Subcutaneous abdominal adipose tissue (tissue), 5 donors: Measurements from ENCODE around the gene CHD3.
A peak's percentile ranks its signal among the peaks of the same experiment; 100 is the strongest.

Experiments used
- H3K27ac ChIP-seq: one replicate; pipeline ENCODE4 v1.7.0; 2013; ENCODE audit warnings: low read depth, mild to moderate bottlenecking, inconsistent platforms, low read length, moderate library complexity
- H3K27me3 ChIP-seq, 5 donors: one replicate each; pipeline ENCODE4 v1.7.0; 2013; ENCODE audit warnings: low read length in 5 of 5, inconsistent platforms in 1 of 5; ENCODE audit not compliant: control insufficient read depth in 5 of 5, insufficient read depth in 4 of 5
- H3K36me3 ChIP-seq, 5 donors: one replicate each; pipeline ENCODE4 v1.7.0; 2013; ENCODE audit warnings: low read length in 5 of 5; ENCODE audit not compliant: control insufficient read depth in 5 of 5, insufficient read depth in 5 of 5
- H3K4me1 ChIP-seq, 5 donors: one replicate each; pipeline ENCODE4 v1.7.0; 2013; ENCODE audit warnings: low read length in 5 of 5, mild to moderate bottlenecking in 3 of 5, moderate library complexity in 1 of 5; ENCODE audit not compliant: control insufficient read depth in 5 of 5, insufficient read depth in 5 of 5
- H3K4me3 ChIP-seq, 5 donors: one replicate each; pipeline ENCODE4 v1.7.0; 2013; ENCODE audit warnings: low read length in 5 of 5, low read depth in 1 of 5
- H3K9ac ChIP-seq, 5 donors: one replicate each; pipeline ENCODE4 v1.7.0; 2013; ENCODE audit warnings: low read length in 5 of 5, mild to moderate bottlenecking in 4 of 5, moderate library complexity in 3 of 5
- H3K9me3 ChIP-seq, 5 donors: one replicate each; pipeline ENCODE4 v1.7.0; 2013; ENCODE audit warnings: low read length in 5 of 5; ENCODE audit not compliant: control insufficient read depth in 5 of 5
- donor health status: healthy.
- donor health status: healthy.
- donor health status: healthy.
- donor health status: healthy.
- donor health status: healthy.

CHD3 gene

DNA sequence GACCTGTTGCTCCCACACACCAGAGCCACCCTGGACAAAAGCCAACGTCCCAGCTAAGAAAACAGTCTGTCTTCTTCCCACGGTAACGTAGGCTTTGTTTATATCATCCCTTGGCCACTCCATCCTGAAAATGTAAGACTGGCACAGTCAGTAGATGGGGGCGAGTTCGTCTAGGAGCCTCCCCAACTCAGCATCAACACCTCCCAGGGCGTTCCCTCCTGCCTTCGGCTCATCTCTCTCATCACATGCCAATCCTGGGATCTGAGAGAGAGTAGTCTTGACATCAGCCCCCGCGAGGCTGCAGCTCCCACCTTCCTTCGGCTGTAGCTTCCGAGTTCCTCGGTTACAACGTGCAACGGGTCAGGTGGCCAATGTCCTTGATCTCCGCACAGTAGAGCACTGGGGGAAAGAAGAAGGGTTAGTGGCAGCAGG lies 26.6 kb downstream of the CHD3 start:
- H3K4me3 ChIP-seq, result peak overlapping the region; percentile 56 to 85 (median 74)
- H3K4me1 ChIP-seq, result peaks cover 2 to 20% (median 20%) of the 10 kb centered on the region in 5 donors
- H3K36me3 ChIP-seq, result peaks cover 0 to 20% (median 16%) of the 10 kb centered on the region in 5 donors
- H3K9me3 ChIP-seq, result no peaks in the 10 kb centered on the region
- peak overlapping the region in 4 of 5 donors; percentile 52 to 76 (median 61) for H3K9ac ChIP-seq
- H3K27ac ChIP-seq, result no peak overlapping the region
- no peaks in the 10 kb centered on the region for H3K27me3 ChIP-seq

DNA sequence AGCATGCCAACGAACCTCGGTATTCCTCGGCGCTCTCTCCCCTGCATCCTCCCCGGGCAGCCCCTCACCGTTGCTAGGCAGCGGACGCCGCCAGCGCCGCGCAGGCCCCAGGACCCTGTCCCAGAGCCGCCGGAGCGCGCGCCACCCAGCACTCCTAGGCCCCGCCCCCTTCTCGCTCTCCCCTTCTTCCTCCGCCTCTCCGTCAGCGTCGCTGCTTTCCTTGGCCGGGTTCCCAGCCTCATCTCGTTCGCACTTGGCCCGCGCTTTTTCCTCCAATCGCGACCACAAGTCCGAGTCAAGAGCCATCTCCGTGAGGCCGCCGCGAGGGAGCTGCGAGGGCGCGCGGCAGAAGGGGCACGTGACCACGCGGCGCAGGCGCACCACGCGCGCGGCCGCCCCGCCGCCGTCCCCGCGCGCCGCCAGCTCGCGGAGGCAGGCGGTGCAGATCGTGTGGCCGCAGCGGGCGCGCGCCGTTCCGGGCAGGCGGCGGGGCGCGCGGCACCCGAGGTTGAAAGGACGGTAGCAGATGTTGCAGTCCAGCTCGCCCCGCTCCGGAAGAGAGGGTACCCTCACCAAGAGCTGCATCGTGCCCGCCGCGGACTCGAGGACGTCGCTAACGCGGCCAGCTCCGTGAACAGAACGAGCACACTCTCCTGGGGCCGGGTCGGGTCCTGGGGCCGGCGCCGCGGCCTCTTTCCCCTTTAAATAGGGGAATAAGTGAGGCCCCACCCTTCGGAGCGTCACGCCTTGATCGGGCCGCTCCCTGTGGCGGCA lies 27.2 kb downstream of the CHD3 start, which contains the start of gene RNF227:
Gene RNF227 (minus strand): TSS at position 679 of the 774 bp plus-strand sequence. CDS start 94 bp downstream, at position 585.
- Histone ChIP-seq H3K4me1 (peaks cover 2 to 20% (median 20%) of the 10 kb centered on the region in 5 donors), H3K27me3 (no peaks in the 10 kb centered on the region), H3K36me3 (peaks cover 0 to 14% (median 10%) of the 10 kb centered on the region in 5 donors), H3K27ac (peak within 1 kb of the TSS; percentile 41), H3K9me3 (no peaks in the 10 kb centered on the region), H3K4me3 (peak within 1 kb of the TSS; percentile 68 to 85 (median 74)), H3K9ac (peak within 1 kb of the TSS; percentile 42 to 76 (median 65))

DNA sequence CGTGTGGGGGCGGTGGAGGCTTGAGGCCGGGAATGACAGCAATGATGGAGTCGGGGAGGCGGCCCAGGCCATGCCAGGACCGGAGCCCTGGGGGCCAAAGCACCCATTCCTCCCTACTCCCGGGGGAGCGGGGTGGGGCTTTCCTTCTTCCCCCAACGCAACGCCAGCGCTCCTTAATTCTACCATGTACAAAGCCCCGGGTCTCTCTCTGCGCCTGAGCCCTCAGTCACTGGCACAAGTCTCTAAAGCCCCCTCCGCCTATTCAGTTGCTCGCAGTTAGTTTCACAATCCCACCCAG lies 27.7 kb downstream of the CHD3 start:
- no peaks in the 10 kb centered on the region for H3K9me3 ChIP-seq
- H3K27me3 ChIP-seq, result no peaks in the 10 kb centered on the region
- H3K9ac ChIP-seq, result peak overlapping the region in 4 of 5 donors; percentile 42 to 70 (median 66)
- peak overlapping the region; percentile 41 for H3K27ac ChIP-seq
- H3K4me1 ChIP-seq, result peaks cover 2 to 20% (median 20%) of the 10 kb centered on the region in 5 donors
- H3K36me3 ChIP-seq, result peaks cover 0 to 9% (median 6%) of the 10 kb centered on the region in 5 donors
- peak overlapping the region; percentile 61 to 79 (median 73) for H3K4me3 ChIP-seq

DNA sequence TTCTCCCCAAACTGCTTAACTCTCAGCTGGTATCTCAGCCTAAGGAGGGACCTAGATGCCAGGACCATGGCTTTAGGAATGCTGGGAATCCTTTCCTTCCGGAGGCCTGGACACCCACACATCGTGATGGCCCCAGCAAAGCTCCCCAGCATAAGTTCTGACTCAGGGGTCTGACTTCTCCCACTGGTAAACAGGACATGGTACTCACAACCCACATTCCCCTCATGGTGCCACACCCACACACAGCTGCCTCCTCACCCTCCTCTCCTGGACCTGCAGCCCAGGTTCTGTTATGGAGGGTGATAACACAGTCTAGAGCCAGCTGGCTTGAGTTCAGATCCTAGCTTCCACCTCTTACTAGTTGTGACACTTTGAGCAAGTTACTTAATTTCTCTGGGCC lies 28.2 kb downstream of the CHD3 start:
- Histone ChIP-seq H3K27me3 (no peaks in the 10 kb centered on the region), H3K27ac (no peak overlapping the region), H3K4me3 (peak overlapping the region in 3 of 5 donors; percentile 61 to 74 (median 73)), H3K36me3 (peaks cover 0 to 4% (median 2%) of the 10 kb centered on the region in 5 donors), H3K4me1 (peaks cover 2 to 20% (median 20%) of the 10 kb centered on the region in 5 donors), H3K9ac (peak overlapping the region in 1 of 5 donors; percentile 7), H3K9me3 (no peaks in the 10 kb centered on the region)

DNA sequence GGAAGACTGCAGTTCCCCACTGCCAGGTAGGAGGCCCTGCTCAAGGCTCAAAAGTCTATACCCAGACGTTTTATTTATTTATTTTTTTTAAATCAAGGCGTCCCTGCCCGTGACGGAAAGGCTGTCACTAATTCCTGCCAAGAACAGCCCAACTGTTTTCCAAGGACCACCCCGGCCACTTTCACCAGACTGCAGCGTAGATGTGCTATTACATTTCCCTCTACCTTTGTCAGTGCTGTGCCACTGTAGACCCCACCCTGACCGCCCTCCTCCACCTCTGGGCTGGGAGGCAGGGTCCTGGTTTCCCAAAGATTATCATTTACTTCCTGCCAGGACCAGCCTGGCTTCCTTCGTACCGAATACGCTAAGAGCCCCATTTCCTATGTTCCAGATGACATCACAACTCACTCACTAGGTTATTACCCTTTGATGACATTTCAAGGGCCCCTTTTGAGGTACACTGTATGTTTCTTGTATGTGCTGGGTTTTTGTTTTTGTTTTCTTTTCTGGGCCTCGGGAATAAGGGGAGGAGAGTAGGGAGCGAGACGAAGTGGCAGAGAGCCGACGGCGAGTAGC lies 33.8 kb downstream of the CHD3 start:
- Histone ChIP-seq H3K4me3 (peak overlapping the region; percentile 69 to 83 (median 75)), H3K9ac (peak overlapping the region in 4 of 5 donors; percentile 57 to 74 (median 70)), H3K27ac (peak overlapping the region; percentile 10), H3K9me3 (no peaks in the 10 kb centered on the region), H3K36me3 (no peaks in the 10 kb centered on the region), H3K4me1 (peaks cover 1 to 15% (median 14%) of the 10 kb centered on the region in 5 donors), H3K27me3 (no peaks in the 10 kb centered on the region)

DNA sequence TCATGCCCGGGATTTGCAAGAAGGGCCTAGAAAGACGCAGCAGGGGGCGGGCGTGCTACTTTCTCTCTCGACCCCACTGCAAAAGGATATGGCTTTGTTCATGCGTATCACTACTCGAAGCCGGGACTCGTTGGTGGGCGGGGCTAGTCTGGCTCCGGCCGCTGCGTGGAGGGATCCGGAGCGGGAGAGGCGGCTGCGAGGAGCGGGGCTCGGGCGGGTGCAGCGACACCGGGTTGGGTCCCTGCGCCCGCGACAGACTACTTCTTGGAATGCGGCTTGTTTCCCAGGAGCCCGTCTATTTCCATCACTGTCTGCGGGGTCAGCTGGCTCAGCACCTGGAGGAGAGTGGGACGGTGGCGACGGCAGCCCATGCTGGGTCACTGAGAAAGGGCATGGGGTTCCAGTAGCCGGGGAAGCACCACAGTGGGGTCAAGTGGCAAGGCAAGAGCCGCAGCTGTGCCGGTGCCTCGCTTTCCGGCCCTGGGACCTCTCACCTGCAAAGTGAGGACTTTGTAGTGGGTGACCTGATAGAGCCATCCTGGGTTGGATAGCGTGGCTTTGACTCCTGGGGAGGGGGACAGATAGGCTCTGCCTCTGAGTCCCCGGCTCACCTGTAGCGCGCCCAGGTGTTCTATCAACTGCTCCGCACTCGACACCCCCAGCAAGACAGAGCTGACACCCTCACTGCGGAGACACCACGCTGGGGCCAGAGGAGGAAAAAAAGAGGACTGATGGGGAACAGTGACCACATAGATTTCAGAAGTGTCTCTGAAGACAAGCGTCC lies 34.4 kb downstream of the CHD3 start:
- no peaks in the 10 kb centered on the region for H3K9me3 ChIP-seq
- H3K27ac ChIP-seq, result peak overlapping the region; percentile 10
- peak overlapping the region; percentile 28 to 74 (median 68) for H3K9ac ChIP-seq
- peak overlapping the region; percentile 69 to 83 (median 75) for H3K4me3 ChIP-seq
- peaks cover 1 to 15% (median 14%) of the 10 kb centered on the region in 5 donors for H3K4me1 ChIP-seq
- H3K27me3 ChIP-seq, result no peaks in the 10 kb centered on the region
- H3K36me3 ChIP-seq, result no peaks in the 10 kb centered on the region

DNA sequence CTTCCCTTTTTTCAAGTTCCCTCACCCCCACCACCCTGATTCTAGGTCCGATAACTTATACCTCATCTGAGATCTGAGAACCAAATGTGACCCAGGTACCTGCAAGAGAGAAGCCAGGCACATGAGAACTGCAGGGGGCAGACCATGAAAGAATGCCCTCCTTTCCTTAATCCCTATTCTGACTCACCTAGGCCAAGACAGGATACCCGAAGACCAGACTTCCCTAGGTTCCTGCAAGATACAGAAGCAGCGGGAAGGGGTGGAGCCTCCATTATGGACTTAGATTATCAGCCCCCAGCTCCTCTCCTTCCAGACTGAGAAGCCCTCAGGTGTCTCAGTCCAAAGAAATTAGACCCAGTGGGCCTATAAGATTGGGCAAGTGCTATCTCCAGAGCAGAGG lies 39.0 kb downstream of the CHD3 start:
- peaks cover 0 to 10% (median 0%) of the 10 kb centered on the region in 5 donors for H3K36me3 ChIP-seq
- no peak overlapping the region for H3K9ac ChIP-seq
- no peaks in the 10 kb centered on the region for H3K9me3 ChIP-seq
- peaks cover 0 to 5% (median 0%) of the 10 kb centered on the region in 5 donors for H3K27me3 ChIP-seq
- H3K4me3 ChIP-seq, result no peak overlapping the region
- H3K27ac ChIP-seq, result no peak overlapping the region
- peaks cover 3 to 30% (median 27%) of the 10 kb centered on the region in 5 donors for H3K4me1 ChIP-seq

DNA sequence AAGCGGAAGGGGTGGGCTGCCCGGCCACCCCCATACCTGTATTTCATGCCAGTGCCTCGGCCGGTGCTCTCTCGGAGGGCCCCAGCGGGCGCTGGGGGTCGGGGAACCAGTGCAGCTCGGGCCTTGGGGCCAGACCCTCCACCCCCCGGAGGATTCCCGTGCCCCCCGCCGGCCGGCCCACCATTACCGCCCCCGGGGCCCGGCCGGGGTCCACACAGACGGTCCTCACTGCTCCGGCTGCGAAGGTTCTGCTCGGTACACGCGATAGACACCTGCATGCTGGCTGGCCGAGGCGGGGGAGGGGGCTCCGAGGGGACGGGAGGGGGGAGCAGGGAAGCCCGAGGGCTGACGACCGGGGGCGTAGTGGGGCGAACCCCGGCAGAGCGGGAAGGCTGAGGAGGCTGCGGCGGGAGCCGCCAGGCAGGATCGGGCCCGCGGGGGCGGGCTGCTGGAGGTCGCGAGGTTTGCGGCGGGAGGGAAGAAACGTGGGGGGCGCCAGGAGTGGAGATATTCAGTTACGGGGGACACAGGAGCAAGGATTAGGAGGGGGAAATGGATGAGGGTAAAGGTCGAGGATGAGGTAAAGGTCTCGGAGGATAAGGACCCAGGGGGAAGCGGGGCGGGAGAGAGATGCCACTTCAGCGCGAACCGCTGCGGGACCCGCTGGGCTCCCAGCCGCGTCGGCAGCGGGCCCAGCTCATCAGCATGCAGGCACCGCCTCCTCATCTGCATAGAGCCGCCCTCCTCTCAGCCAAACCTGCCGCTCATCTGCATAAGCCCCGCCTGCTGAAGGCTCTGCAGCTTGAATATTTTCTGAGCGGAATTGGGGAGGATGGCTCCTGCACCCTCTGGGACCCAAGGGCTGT lies 40.8 kb downstream of the CHD3 start, which contains the start of gene KCNAB3:
Gene KCNAB3 (minus strand): TSS at position 699 of the 866 bp plus-strand sequence. CDS start 421 bp downstream, at position 278.
- Histone ChIP-seq H3K36me3 (peaks cover 0 to 10% (median 2%) of the 10 kb centered on the region in 5 donors), H3K9me3 (no peaks in the 10 kb centered on the region), H3K27me3 (peaks cover 0 to 5% (median 0%) of the 10 kb centered on the region in 5 donors), H3K27ac (no peak within 1 kb of the TSS), H3K4me1 (peaks cover 4 to 32% (median 28%) of the 10 kb centered on the region in 5 donors), H3K4me3 (no peak within 1 kb of the TSS), H3K9ac (no peak within 1 kb of the TSS)
